ENCODE data around the gene PTPRK. TPM values are rescaled to one million over a fixed set of nuclear protein-coding genes. Genes with fewer than 3 reads are reported as not detected.

Gene PTPRK
- 15.6 TPM for total RNA-seq (ENCODE audit: insufficient read depth, low replicate concordance)

DNA sequence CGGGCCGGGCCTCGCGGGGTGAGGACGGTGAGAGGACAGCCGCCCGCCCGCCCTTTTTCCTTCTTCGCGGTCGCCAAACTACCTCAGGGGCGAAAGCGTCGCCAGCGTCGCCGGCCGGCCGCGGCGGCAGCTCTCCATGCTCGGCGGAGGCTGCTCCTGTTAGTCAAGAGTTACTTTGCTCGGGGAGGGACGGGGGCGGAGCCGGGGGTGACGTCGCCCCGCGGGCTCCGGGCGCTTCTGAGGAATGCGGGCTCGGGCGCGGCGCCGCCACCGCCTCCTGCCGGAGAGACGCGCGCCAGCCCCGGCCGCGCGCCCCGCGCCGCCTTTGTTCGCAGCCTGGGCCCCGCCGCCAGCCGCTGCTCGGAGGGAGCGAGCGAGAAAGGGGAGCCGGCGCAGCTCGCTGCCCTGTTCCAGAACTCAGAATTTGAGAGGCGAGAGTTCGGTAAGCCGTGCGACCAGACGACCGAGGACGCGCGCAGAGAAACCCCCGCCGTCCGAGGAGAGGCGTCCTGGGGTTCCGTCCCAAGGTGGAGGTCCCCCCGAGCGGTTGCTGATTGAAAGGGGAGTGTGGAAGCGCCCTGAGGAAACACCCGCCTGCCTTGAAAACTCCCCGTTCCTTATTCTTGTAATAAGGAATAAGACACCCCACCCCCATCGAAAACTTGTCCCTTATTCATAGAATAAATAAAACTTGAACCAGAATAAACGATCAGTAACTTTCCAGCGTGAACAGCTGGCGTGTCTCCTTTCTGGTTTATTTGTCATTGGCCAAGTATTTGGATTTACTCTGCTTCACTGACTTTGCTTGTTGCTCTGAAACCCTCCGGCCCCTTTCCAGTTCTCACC is at the start of gene PTPRK:
TSS of gene PTPRK (minus strand) at position 164 of the 846 bp plus-strand sequence. CDS start 241 bp downstream, outside the sequence.
- DNase-seq (ENCODE audit: low spot score): peak; percentile 95

DNA sequence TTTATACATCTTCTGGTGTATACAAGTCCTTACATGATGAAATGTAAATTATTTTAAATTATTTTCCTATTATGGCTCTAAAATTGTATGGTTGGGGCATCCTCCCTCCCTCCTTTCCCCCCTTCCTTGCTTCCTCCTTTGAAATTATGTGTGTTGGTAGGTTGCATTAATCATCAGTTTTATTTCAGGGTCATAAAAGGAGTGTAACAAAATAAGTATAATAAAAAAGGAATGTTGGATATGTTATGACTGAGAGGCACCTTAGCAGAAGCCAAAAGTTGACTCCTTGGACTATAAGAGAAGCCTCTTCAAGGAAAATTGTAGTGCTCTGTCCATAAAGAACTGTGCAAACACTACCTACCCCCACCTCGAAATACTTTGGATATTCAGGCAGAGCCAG is 46.6 kb upstream of the PTPRK start:
- no peak for DNase-seq (ENCODE audit: low spot score)

DNA sequence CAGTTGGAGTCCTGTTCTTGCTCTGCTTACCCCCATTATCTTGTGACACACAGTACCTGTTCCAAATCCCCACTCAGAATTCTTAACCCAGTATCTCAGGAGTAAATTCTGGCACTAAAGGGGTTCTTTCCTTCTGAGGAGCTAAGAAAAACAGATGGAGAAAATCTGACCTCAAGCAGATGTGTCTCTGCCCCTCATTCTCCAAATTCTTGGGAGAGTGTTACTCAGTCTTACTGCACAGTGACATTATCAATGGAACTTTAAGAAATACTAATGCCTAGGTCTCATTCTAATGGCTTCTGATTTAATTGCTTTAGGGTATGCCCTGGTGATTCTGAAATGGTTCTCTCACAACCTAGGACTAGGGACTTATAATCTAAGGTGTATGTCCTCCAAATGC is 40.6 kb upstream of the PTPRK start:
- no peak for DNase-seq (ENCODE audit: low spot score)

DNA sequence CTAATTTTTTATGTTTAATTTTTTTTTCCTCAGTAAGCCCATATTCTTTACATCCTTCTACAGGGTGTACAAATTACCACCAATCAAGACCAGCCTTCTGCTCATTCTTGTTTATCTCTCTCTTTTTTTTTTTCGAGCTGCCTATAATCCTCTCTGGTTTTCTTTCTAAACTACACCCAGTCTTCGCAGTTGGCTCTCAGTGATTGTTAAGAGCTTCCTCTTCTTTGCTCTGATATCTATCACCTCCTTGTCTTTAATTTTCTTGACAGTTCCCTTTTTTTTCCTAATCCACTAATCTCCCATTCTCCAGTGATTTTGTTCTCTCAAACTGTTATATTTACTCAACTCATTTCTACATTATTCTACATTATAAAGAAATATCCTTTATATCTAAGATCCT is 38.5 kb upstream of the PTPRK start:
- no peak for DNase-seq (ENCODE audit: low spot score)

DNA sequence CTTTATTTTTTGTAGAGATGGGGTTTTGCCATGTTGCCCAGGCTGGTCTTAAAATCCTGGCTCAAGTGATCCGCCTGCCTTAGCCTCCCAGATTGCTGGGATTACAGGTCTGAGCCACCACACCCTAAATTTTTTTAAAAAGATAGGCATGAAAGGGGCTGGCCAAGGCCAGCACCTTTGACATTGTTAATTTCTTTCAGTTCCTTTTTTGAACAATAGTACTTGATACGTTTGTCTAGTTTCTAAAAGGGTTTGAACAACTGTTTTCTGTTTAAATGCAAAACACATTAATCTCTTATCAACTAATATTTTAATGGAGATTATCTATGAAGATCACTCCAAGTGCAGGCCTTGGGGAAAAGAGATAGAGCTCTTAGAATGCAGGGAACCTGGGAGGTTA is 37.6 kb upstream of the PTPRK start:
- no peak for DNase-seq (ENCODE audit: low spot score)

DNA sequence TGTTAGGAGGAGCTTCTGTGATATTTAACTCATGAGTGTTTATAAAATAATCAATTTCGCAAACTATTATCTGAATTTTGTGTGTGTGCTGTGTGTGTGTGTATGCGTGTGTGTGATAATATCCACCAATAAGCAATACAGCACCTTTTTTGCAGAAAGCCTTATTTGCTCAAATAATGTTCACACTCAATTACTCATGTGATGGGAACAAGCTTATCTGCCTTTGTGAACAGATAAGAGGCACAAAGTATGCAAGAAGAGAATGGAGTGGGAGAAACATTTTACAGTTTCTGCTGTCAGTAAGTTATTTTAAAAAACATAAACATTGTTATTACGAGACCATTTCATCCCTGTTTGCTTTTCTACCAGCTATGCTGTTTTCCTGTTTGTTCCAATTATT is 36.7 kb upstream of the PTPRK start:
- no peak for DNase-seq (ENCODE audit: low spot score)

DNA sequence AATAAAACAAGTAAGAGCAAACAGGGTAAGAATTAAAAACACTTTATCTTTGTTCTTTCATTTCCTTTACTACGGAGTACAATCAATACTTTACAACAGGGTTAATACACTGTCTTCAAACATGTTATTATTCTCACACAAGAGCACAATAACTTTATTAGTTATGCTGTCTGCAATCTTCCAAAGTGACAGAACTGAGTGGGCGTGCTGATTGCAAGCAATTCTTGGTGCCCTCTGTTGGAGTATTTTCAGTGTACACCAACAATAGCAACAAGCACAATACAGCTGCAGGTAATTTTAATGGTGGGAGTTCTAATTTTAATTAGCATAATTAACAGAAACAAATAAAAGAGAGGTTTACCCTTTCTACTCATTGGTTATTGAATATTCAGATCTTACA is 33.9 kb upstream of the PTPRK start:
- no peak for DNase-seq (ENCODE audit: low spot score)

DNA sequence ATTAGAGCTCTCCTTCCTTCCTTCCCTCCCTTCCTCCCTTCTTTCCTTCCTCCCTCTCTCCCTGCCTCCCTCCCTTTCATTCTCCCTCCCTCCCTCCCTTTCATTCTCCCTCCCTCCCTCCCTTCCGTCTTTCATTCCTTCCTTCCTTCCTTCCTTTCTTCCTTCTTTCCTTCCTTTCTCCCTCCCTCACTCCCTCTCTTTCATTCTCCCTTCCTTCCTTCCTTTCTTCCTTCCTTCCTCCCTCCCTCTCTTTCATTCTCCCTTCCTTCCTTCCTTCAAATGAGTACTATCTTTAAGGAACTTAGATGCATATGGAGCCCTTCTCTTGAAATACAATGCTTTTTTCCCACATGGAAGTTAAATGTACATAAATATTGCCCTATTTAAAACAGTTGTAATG is 20.9 kb upstream of the PTPRK start:
- DNase-seq (ENCODE audit: low spot score): no peak

DNA sequence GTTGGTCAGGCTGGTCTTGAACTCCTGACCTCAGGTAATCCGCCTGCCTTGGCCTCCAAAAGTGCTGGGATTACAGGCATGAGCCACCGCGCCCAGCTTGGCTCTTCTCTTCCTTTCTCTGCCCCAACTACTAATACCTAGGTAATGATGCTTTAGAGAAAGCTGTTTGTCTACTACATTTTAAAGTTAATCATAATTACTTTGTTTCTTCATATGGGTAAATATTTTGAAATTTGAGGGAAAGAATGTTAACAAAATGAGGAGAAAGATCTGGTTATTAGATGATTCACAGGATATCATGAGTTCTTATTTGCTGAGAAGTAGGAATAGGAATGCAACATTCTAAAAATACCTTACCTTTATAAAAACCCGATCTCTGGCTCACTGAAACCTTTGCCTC is 18.4 kb upstream of the PTPRK start:
- no peak for DNase-seq (ENCODE audit: low spot score)

DNA sequence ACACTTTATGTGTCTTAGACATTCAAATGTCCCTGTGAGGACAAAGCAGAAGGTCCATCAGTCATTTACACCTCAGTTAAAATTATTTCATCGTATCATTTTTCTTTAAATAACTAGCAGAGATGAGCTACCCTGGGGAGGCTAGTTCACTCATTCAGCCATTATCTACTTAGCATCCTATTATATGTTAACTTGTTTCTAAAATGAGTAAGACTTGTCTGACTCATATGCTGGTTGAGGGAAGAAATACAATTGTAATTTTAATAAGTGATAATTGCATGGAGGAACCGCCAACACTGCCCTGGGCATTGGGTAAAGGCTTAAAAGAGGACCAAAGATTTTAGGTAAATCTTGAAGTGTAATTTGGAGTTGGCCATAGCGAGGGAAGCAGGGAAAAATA is 12.4 kb upstream of the PTPRK start:
- no peak for DNase-seq (ENCODE audit: low spot score)

DNA sequence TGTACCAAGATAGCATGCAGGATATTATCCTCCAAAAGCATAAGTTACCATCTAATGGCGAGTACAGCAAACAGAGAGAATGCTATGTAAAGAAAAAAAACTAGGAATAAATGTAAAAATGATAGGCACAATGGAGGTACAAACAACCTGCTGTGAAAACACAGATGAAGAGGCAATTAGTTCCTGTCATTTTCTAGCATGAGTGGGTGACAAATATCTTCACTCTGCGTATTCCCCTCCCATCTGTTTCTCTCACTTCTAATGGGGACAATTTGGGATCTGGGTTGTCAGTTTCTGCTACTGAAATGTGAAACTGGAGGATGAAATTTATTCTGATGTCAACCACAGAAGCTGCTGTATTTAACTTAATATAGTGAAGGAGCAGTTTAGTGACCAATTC is 11.7 kb upstream of the PTPRK start:
- DNase-seq (ENCODE audit: low spot score): no peak

DNA sequence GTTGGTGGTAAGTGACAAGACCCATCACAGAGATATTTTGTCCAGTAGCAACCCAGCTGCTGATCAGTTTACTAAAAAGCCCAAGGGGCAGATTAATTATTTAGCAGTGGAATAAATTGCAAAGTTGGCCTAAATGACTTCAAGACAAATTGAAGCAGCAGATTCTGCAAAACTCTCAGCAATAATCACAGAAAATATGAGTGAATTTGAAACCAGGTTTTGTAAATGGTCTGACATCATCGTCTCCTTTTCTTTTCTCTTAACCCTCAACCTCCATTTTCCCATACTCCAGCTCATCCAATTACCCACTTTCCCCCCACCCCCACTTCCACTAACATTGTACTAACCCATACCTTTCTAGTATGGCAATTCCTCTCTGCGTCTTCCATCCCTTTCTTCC is 11.3 kb upstream of the PTPRK start:
- no peak for DNase-seq (ENCODE audit: low spot score)

DNA sequence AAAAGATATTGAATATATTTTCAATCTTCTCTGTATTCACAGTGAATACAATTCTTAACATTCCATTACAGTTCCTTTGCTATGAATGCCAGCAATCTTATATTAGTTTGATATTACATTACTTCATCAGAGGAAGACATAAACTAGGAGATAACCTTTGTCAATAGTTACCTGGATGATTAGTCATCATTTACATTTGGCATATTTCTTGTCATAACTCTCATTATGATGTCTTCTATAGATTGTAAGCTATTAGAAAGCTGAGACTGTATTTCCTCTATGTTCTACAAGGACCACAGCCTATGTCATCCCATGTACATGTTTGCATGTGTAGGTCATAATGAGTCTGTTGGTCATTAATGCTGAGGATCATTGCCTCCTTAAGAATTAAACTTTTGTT is 7.8 kb upstream of the PTPRK start:
- DNase-seq (ENCODE audit: low spot score): no peak

DNA sequence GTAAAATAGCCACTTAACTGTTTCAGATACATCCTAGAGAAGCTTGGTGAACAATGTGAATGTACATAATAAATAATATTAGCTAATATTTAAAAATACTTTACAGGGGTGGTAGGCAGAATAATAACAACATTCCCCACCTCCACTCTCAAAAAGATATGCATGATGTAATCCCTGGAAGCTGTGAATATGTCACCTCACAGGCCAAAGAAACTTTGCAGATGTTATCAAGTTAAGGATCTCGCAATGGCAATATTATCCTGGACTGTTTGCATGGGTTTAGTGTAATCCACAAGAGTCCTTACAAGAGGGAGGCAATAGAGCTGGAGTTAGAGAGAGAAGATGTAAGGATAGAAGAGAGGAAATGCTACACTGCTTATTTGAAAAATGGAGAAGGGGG is 7.0 kb upstream of the PTPRK start:
- no peak for DNase-seq (ENCODE audit: low spot score)

DNA sequence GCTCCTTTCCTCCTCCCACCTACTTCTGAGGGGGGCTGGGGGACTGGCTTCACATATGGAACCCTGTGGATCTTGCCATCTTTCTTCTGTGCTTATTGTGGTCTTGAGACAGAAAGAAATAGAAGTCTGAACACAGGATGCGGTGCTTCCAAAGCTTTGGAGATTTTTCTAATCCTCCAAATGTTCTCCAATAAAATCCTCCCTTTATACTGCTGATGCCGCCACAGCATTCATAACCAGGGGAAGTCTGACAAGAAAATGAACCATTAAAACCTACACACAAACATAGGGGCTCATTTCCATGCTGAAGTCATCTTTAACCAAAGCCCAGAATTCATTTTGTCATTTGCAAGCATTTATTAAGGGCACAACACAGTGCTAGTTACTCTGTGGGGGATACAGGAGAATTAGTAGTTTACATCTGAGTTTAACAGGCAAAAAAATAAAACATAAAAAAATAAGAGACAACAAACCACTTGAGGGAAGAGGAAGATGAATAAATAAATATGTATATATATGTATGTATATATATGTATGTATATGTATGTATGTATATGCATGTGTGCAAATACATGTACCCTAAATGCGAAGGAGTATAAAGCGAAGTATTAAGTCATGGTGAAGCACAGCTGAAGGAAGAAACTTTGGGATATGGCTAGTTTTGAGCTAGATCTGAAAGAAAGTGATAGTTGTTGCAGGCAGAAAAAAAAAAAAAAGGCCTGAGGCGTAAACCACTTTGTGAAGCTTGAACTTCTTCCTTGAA is 5.9 kb upstream of the PTPRK start:
- peak; percentile 46 for DNase-seq (ENCODE audit: low spot score)

DNA sequence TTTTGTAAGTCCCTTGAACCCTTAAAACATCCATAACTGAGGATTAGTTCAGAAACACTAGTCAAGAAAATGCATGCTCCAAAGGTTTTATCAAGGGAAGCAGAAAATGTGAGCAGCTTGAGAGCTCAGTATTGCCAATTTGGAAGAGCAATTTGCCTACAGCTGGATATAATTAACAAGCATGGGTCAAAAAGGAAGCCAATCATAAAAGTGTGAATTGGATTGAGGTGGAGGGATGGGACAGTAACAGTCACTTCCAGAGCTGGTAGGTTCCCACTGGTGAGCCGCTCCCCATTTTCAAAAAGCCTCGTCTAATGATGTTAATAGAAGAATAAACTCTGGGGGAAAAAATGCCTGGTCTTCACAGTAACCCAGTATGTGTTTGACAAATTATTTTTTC is 5.0 kb upstream of the PTPRK start:
- no peak for DNase-seq (ENCODE audit: low spot score)

DNA sequence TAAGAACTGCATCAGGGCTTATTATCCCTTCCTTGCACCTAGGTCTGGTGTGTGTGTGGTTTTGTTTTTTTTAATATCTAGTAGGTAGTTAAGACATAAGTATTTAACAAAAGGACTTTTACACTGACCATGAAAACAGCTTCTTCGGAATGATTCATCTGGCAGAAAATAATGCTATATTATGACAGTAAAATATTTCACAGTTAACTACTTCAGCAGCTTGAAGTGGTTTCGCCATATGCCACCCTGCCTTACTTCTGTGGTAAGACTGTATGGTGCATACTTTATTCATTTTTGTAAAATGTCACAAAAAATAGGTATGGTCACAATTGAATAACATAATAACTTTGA is 858 bp upstream of the PTPRK start:
- no peak for DNase-seq (ENCODE audit: low spot score)

DNA sequence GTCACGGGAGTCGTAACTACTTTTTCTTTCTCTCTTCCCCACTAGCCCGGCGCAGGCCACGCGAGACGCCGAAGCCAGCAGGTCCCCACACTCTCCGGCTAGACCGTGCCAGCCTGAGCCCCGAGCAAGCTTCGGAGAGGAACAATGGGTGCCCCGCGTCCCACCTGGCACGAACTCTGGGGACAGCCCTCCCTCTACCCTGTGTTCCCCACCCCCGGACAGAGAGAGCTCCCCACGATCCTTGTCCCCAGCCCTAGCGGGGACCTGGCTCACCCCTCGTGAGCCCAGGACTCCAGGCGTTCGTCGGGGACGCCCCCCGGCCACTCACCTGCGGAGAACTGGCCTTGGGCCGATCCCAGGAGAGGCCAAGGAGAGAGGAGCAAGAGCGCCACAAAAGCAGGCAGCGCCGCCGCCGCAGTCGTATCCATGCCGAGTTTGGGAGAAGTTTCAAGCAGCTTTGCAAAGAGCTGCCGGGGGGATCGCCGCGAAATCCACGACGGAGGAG is 416 bp downstream of the PTPRK start:
- peak; percentile 80 for DNase-seq (ENCODE audit: low spot score)

DNA sequence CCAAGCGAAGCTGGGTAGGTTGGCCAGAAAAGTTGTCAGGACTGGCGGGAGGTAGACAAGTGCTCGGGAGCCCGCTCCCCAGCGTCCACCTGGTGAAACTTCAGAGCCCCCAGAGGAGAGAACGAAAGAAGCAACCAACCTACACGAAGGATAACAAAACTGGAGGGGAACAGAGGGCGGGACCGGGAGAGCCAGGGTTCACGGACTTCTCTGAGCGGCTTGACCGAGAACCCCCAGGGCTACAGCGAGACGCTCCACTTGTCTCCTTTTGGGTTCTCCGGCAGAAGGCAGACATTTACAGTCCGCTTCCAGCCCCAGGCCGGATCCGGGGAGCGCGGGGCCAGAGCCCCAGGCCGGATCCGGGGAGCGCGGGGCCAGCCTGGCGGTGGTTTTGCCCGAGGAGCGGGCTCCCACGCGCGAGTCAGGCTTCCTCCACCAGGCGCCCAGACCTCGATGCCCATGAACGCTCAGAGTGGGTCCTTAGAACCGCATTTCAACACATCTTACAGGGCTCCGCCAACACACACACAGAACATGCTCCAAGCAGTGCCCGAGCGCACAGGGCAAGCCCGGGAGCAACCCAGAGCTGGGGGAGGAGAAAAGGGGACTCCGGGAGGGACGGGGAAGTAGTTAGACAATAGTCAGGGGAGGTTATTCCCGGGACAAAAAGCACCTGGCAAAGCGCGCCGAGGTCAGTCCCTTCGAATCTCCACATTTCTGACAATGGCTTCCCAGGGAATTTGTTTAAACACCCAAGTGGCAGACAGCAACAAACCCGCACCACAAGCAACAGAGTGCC is 1.1 kb downstream of the PTPRK start:
- peak; percentile 66 for DNase-seq (ENCODE audit: low spot score)

DNA sequence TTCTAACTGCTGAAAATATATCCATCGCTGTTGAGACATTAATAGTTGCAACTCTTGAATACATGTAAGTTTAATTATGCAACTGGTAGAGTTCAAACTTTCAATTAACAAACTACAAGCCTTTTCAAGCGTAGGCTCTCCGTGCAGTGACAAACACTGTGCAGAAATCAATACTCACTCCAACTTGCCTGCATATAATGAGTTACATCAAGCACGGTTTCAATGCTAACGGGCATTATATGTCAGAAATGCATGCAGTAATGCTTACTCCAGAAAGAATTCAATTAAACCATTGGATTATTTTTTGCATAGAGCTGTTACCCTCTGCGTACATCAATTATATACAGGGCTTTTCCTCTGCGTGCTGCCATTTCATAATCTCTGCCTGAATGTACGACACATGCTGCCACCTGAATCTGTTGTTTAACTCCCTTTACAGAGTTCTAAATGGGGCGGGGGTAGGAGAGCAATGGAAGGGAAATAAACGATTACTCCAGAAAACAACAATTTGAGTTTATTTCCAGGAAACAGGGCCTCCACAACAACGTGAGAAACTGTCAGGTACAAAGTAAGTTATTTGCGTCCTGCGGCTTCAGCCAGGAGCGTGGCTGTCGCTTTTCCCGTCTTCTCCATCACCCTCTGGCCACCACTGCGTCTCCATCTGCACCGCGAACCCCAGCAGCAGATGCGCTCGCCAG is 1.8 kb downstream of the PTPRK start:
- DNase-seq (ENCODE audit: low spot score): no peak

DNA sequence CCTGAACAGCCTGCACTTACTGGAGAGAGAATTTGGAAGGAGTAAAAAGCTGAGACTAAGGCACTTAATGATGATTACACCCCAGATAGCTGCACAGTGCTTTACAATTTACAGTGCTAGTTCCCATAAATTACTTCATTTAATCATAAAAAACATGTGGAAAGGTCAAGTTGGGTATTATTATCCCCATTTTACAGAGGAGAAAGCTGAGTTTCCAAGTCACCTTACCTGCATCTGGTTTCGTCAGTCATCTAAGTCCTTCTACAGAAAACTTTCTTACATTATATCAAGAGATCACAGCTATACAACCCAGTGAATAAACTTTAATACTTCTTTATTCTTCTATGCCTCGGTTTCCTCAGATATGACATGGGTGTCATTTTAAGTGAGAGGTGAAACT is 3.3 kb downstream of the PTPRK start:
- no peak for DNase-seq (ENCODE audit: low spot score)

DNA sequence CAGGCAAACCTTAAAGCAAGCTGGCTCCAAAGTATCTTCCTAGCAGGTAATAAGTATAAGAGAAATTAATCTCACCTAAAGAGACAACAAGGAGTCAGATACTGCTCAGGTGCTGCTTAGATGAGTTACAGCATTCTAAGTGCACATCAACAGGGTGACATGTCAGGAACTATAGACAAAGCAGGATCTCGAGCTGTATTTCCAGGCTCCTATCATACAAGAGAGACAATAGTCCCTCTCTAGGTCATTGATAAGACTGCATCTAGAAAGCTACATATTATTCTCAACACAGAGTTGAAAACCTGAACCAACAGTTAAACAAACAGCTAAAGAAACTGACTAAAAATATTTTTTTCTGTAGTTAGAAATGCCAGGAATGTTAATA is 3.9 kb downstream of the PTPRK start:
- peak; percentile 27 for DNase-seq (ENCODE audit: low spot score)

Data from umbilical cord (tissue), 2 donors.